Measurements from ENCODE around the gene NOB1.

DNA sequence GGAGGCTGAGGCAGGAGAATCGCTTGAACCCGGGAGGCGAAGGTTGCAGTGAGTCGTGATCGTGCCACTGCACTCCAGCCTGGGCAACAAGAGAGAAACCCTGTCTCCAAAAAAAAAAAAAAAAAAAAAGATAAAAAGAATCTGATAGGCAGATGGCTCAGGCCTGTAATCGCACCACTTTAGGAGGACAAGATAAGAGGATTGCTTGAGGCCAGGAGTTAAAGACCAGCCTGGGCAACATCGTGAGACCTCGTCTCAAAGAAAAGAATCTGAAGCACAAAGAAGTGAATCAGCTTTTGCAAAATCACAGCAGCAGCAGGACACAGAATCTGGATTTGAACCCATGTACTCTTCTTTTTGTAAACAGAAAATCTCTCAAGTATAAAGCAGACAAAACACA lies 7.6 kb downstream of the NOB1 start:
- no peak for TF ChIP-seq POLR2A (IDR thresholded peaks at IDR 0.05)
- TF ChIP-seq, protein P1, sequence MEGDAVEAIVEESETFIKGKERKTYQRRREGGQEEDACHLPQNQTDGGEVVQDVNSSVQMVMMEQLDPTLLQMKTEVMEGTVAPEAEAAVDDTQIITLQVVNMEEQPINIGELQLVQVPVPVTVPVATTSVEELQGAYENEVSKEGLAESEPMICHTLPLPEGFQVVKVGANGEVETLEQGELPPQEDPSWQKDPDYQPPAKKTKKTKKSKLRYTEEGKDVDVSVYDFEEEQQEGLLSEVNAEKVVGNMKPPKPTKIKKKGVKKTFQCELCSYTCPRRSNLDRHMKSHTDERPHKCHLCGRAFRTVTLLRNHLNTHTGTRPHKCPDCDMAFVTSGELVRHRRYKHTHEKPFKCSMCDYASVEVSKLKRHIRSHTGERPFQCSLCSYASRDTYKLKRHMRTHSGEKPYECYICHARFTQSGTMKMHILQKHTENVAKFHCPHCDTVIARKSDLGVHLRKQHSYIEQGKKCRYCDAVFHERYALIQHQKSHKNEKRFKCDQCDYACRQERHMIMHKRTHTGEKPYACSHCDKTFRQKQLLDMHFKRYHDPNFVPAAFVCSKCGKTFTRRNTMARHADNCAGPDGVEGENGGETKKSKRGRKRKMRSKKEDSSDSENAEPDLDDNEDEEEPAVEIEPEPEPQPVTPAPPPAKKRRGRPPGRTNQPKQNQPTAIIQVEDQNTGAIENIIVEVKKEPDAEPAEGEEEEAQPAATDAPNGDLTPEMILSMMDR (IDR thresholded peaks at IDR 0.05), result no peak

Data from sigmoid colon (tissue), 3 donors.